Cerebellar cortex (tissue), 1 donor: ENCODE data around the gene TBCCD1.
"Not testable (repeated sequence)": the region's sequence is repeated elsewhere in the genome, so short reads cannot be mapped to it uniquely, and the experiment has no call there.

Source experiments
- DNase-seq: peaks from one replicate; pipeline ENCODE4 v3.0.0-alpha.2; 2015; ENCODE audit warnings: low spot score

Gene TBCCD1

DNA sequence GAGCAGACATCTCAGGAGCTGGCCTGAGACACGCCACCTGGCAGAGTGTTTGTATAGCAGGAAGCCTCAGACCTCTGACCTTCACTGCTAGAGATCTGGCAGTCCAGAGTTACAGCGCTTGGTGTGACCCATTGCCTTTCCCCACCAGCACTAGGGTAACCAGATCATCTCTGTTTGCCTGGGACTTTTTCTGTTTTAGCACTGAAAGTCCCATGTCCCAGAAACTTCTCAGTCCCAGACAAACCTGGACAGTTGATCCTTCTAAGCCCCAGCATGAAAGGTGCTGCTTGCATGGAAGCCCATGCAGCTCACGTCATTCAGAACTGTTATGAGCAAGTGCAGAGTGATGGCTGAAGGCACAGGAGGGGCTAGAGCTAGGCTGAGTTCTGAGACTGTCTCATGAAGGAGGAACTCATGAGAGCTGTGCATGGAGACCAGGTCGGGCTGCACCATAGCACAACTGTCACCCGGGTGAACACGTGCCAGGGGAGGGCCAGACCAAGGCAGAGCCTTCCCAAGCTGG, 27.5 kb upstream of the TBCCD1 start:
- DNase-seq = no peak

DNA sequence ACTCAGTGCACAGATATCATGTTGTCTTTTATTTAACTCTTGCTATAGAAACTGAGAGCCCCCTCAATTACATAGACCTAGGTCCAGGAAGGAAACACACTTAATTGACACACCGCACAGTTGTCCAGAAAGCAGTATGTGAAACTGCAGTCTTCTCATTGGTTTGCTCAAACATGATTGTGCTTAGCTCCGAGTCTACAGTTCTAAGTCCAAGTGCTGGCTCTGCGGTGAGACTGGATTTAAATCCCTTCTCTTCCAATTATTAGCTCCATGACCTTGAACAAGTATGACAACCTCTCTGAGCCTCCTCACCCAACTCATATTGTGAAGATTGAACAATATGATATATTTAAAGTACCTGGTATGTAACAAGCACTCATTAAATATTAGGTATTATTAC, 26.7 kb upstream of the TBCCD1 start:
- DNase-seq = no peak

GRCh38 chr3:186592682-186593081, 25.5 kb upstream of the TBCCD1 start:
- no peak for DNase-seq

DNA sequence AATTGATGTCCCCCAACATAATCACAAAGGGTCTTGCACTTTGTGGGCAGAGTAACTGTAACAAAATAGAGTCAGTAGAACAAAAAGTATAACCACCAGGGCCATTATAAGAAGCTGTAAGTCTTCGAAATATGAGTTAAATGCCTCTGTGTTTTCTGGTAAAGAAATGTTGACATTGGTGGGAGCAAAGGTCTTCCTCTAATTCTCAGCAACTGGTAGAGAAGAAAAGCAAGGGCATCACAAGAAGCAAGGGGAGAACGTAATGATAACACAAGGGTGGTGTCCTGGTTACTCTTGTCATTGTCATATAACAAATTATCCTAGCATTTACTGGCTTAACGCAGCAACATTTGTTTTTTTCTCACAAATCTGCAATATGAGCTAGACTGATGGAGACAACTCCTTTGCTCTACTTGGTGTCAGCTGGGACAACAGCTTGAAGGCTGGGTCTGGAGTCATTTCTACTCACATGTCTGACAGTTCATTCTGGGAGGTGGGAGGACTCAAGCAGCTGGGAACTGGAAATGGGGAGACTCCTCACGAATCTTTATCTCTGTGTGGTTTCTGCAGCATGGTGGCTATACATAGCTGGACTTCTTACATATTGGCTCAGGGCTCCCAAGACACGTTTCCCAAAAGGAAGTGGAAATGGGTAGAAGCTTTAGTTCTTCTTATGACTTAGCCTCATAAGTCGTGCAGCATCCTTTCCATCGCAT, 23.6 kb upstream of the TBCCD1 start:
- no peak for DNase-seq

GRCh38 chr3:186589856-186590579, 22.9 kb upstream of the TBCCD1 start:
- DNase-seq = no peak

DNA sequence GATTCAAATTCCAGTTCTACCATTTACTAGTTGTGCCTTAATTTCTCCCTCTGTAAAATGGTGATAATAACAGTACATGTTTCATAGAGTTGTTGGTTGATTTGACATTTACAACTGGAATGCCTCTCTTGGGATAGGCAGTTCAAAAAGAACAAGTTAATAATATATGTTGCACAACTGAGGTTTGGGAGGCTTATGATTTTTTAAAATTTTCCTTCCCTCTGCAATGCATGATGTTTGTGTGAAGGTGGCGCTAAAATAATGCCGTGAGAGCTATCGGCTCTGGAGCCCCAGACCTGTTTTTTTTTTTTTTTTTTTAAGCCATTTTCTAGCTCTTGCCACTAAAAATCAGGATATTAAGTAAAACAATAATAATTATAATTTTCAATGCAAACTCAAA, 22.0 kb upstream of the TBCCD1 start:
- DNase-seq = no peak

DNA sequence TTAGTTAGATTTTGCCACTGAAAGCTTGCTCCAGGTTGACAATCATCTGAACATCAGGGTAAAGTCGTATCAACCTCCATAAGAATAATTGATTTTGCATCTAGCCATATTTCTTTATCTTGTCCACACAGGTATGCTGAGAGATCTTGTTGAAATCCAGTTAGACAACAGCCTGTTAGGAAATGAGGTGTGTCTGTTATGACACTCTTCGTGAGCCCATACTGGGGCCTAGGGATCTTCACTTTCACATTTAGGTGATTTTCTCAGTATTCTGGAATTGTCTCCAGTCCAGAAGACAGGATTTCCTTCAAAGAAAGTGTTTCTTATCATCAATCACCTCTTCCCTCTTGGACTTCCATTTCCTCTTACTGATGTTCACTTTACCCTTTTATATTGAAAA, 21.5 kb upstream of the TBCCD1 start:
- DNase-seq = no peak

DNA sequence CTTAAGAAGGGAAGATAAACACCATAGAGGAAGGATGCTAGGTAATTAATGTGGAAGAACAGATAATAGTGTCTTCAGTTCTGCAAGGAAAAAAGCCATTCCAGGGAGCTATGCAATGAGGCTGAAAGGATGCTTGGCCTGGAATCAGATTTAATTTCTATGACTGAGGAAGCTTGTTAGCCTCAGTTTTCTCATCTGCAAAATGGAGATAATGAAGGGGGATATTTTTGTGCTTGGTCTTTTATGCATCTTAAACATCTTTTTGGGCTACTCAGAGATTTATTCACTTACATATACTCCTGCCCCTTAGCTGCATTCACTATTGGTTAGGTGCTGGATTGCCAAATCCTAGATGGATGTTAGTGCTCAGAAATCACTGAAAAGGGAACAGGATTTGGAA, 20.0 kb upstream of the TBCCD1 start:
- no peak for DNase-seq

- not testable (repeated sequence) for DNase-seq
Measured at GRCh38 chr3:186586245-186586644, 19.1 kb upstream of the TBCCD1 start.

DNA sequence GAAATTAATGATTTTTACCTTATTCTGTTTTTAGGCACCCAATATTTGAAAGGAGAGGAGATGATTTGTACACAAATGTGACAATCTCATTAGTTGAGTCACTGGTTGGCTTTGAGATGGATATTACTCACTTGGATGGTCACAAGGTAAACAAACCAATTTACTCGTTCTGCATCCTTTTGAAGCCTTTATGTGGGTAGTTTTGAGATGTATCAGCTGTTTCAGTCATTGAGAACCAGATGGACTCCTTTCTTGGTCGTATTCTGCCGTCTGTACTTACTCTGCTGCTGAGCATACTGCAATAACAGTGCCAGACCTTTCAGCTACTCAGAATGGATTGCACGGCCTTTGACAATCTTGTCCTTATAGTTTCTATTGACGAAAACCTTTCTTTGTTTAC, 16.7 kb upstream of the TBCCD1 start:
- no peak for DNase-seq

DNA sequence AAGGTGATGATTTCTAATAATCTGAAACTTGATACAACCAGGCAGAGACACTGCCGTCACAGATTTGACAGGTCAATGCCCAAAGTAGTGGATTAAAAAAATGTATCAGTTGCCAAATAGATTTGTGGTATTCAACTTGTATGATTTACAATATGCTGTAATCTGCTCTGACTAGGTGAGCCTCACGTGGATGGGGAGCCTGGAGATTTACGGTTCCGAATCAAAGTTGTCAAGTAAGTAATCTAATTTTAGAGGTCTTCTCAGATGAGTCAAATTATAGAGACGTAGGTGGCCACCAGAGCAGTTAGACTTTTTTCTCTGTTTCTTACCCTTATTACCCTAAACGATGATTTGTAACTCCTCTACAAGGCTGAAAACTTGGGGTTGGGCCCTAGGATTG, 15.4 kb upstream of the TBCCD1 start:
- no peak for DNase-seq

- DNase-seq = no peak
Measured at GRCh38 chr3:186580785-186581184, 13.6 kb upstream of the TBCCD1 start.

- DNase-seq = no peak
Measured at GRCh38 chr3:186577521-186577920, 10.4 kb upstream of the TBCCD1 start.

GRCh38 chr3:186571644-186572013, 4.5 kb upstream of the TBCCD1 start:
- no peak for DNase-seq

- DNase-seq = no peak
Measured at GRCh38 chr3:186570941-186571643, 4.0 kb upstream of the TBCCD1 start.

DNA sequence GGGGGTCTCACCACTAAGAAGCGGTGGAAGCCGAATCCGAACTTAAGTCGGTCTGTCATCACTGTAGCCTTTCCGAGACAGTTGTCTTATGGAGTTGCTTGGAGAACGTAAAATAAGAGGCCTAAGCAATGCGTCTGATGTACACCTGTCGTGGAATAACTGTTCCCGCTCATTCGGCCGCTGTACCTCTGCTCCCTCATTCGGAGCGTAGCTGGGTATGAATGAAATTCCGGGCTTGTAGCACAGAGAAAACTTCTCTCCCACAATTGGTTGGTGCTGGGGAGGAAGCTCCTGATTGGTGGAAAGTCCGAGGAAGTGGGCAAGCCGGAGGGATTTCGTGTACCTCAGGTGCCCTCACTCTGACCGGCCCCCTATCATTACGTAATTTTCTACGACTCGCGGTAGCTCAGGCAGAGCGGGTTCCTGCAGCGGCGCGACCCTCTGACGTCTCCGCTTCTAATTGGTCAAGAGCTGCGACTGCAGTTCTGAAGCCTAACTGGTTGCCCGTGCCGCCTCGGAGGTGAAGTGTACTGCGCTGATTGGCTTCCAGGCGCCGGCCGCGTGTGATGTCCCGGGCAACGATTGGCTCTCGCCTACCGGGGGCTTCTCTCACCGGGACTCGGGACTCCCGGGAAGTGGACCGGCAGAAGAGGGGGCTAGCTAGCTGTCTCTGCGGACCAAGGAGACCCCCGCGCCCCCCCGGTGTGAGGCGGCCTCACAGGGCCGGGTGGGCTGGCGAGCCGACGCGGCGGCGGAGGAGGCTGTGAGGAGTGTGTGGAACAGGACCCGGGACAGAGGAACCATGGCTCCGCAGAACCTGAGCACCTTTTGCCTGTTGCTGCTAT, 3.2 kb upstream of the TBCCD1 start, which contains the start of gene DNAJB11:
TSS of gene DNAJB11 (plus strand) at position 625 of the 845 bp plus-strand sequence. CDS start at position 803, 178 bp downstream.
- DNase-seq = peak; percentile 100

- DNase-seq = no peak
Measured at GRCh38 chr3:186569779-186570095, 2.6 kb upstream of the TBCCD1 start.

DNA sequence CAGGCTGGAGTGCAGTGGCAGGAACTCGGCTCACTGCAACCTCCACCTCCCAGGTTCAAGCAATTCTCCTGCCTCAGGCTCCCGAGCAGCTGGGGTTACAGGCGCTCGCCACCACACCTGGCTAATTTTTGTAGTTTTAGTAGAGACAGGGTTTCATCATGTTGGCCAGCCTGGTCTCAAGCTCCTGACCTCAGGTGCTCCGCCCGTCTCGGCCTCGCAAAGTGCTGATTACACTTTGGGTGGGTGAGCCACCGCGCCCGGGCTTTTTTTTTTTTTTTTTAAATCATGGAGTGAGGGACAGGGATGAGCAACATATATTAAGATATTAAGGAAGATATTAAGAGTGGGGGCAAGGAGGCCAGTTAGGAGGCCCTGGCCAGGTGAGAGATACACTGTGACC, 2.2 kb upstream of the TBCCD1 start:
- not testable (repeated sequence) for DNase-seq

DNA sequence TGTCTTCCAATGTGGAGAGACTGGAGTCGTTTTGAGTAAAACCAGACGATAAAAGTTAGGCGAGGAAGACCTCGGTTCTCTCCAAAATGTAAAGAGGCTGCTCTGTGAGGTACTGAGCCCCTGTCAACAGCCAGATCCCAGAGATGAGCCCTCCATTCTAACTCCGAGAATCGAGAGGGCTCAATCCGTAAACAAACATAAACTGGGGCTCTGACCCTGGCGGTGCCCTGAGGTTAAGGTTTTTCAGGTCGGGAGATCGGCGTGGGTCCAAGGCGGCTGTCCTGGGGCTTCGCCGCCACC, 417 bp downstream of the TBCCD1 start:
- no peak for DNase-seq

DNA sequence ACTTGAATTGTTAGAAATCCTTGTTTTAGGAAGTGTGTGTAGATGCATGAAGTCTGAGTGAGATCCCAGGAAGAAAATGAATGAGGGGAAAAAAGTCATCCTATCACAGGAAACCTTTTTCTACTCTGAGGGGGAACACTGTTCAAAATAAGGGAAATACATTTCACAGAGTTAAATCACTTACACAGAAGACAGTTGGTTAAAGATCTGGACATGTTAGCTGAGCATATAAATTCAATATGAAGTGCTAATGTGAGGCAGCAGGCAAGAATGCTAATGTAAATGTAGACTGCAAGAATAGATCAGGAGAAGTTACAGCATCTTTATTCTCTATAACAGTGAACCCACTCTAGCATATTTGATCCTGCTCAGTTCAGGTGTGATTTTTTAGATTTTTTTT, 2.6 kb downstream of the TBCCD1 start:
- DNase-seq = no peak

DNA sequence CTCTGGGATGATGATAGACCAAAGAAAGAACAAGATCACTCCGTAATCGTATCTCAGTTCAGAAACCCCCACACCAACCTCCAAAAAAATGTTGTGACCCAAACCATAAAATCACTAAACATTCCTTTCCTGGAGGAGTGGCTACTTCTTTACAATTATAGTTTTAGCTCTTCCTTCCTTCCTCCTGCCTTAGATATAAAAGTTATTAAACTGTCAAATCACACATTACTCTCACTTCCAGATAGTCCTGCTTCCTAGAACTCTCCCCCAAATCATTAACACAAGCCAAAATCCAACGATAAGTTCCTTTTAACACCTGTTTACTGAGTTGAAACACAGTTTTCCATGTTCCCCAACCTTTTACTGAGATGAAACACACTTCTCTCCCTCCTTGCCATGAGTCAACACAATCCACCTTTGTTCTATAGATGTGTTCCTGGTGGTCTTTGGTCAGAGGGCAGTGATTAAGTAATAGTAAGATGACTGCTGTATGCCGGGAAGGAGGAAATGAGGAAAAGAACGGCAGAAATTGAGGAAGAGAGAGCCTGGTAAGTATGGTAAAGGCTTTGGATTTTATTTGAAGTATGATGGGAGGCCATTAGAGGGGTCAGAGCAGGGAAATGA, 14.6 kb downstream of the TBCCD1 start:
- DNase-seq = no peak

GRCh38 chr3:186551387-186551786, 15.8 kb downstream of the TBCCD1 start:
- DNase-seq = no peak
